ENCODE results near the gene SLC25A29. TPM values are rescaled to one million over a fixed set of nuclear protein-coding genes. Genes with fewer than 3 reads are reported as not detected.

Gene SLC25A29
- total and polyA plus RNA-seq, 2 of the 8 experiments (the other 6 are each of a cell fraction or from before 2014, with no cell fraction given) = 135 to 177 TPM

GRCh38 chr14:100246809-100247428 is 59.3 kb downstream of the SLC25A29 start:
- no peak overlapping the region for H2AFZ ChIP-seq (ENCODE audit: low read length)
- no peak overlapping the region for H3K9ac ChIP-seq (replicated peaks in 1 of 4; ENCODE audit: extremely low read depth in 1 of 4, low read depth in 3 of 4, low read length in 3 of 4)
- no peak overlapping the region for H4K5ac ChIP-seq (ENCODE audit: insufficient read length, low read depth, low read length)
- no peak overlapping the region for H4K8ac ChIP-seq (ENCODE audit: extremely low read depth, insufficient read depth, low read length)
- H2BK120ac ChIP-seq (replicated peaks; ENCODE audit: low read depth, low read length) = no peak overlapping the region
- H3K4me2 ChIP-seq (ENCODE audit: insufficient read depth in 1 of 2, low read depth in 2 of 2, low read length in 2 of 2) = no peak overlapping the region; a peak in 1 of 4 replicates
- WGBS, 2 experiments (ENCODE audit: extremely low coverage in 1 of 2, insufficient coverage in 1 of 2, insufficient read length in 1 of 2, insufficient replicate concordance in 2 of 2, low coverage in 1 of 2, low lambda C conversion rate in 2 of 2, missing lambda C conversion rate in 1 of 2) = 31% methylated on average over 2 of the region's 3 CpGs; no CpG with 5 or more reads in 1 of the 2 experiments
- CTCF ChIA-PET (ENCODE audit: partially characterized antibody) = interaction anchor here (0.6 to 2.7 kb wide), 18 partner anchors 10 to 743 kb away, joined by 3 to 16 read pairs (median 3); no protein-coding TSS in a partner anchor
- H3K18ac ChIP-seq (ENCODE audit: extremely low read depth, low read length) = no peak overlapping the region
- H4K20me1 ChIP-seq (replicated peaks in 1 of 2; ENCODE audit: control insufficient read depth in 1 of 2, insufficient read depth in 2 of 2, low read length in 2 of 2) = peaks cover 40 to 51% of the 10 kb centered on the region in 2 experiments
- H3K27me3 ChIP-seq (replicated peaks in 1 of 4; ENCODE audit: control insufficient read depth in 3 of 4, extremely low read depth in 1 of 4, insufficient read depth in 3 of 4, low read length in 3 of 4) = no peaks in the 10 kb centered on the region
- TF ChIP-seq CTCF (IDR thresholded peaks at IDR 0.05; ENCODE audit: control extremely low read depth in 1 of 3, insufficient read depth in 1 of 3, low read depth in 1 of 3, low read length in 3 of 3) = peak in 2 of 3 experiments; percentile 45 to 56; a peak in 2 of 4 replicates
- 0 out of 4 replicates have a peak, but pooled peaks of 1 of the 2 experiments have one; percentile 58 for TF ChIP-seq SIN3A (conservative IDR thresholded peaks at IDR 0.05 in 1 of 2, IDR thresholded peaks at IDR 0.05 in 1 of 2; ENCODE audit: low read depth in 1 of 2, low read length in 2 of 2)
- peak in 1 of 2 experiments; percentile 28; a peak in 3 of 4 replicates for TF ChIP-seq RAD21 (IDR thresholded peaks at IDR 0.05 in 1 of 2, conservative IDR thresholded peaks at IDR 0.05 in 1 of 2; ENCODE audit: low read depth in 2 of 2, low read length in 2 of 2)
- TF ChIP-seq GABPA (IDR thresholded peaks at IDR 0.05; ENCODE audit: borderline replicate concordance, insufficient read depth, low read length) = no peak
- no peak overlapping the region for H2BK15ac ChIP-seq (ENCODE audit: low read length)
- H2BK5ac ChIP-seq (ENCODE audit: low read depth, low read length) = no peak overlapping the region
- POLR2A ChIA-PET (ENCODE audit: partially characterized antibody) = interaction anchor here (0.9 to 1.5 kb wide), 6 partner anchors 9 to 36 kb away, joined by 3 to 4 read pairs (median 3); no protein-coding TSS in a partner anchor
- H2BK20ac ChIP-seq (ENCODE audit: low read length) = no peak overlapping the region
- H3K56ac ChIP-seq (replicated peaks; ENCODE audit: insufficient read length, low read depth, low read length) = no peak overlapping the region
- no peak overlapping the region for H3K4ac ChIP-seq (replicated peaks; ENCODE audit: insufficient read length, low read depth, low read length)
- H2BK12ac ChIP-seq (ENCODE audit: low read depth, low read length) = no peak overlapping the region
- H3K79me2 ChIP-seq (ENCODE audit: control insufficient read depth in 1 of 2, insufficient read depth in 2 of 2, low read length in 2 of 2) = peaks cover 78 to 99% of the 10 kb centered on the region in 2 experiments
- DNase-seq (ENCODE audit: low read depth in 1 of 2, low spot score in 2 of 2) (no peak), FAIRE-seq (peak; percentile 60)
- no peaks in the 10 kb centered on the region for H3K36me3 ChIP-seq (ENCODE audit: control insufficient read depth in 2 of 4, insufficient read depth in 4 of 4, low read length in 3 of 4)
- no peak overlapping the region for H2AK5ac ChIP-seq (ENCODE audit: low read depth, low read length)
- no peak overlapping the region for H3K23ac ChIP-seq (ENCODE audit: insufficient read length)
- no peaks in the 10 kb centered on the region for H3K9me3 ChIP-seq (ENCODE audit: insufficient read depth in 2 of 2, low read depth in 1 of 2, low read length in 1 of 2)
- H3K4me1 ChIP-seq (replicated peaks in 1 of 4; ENCODE audit: control insufficient read depth in 3 of 4, insufficient read depth in 4 of 4, low read length in 3 of 4) = peaks cover 4 to 8% (median 5%) of the 10 kb centered on the region in 4 experiments
- H3K14ac ChIP-seq (ENCODE audit: insufficient read length) = no peak overlapping the region
- H3K79me1 ChIP-seq (ENCODE audit: low read depth, low read length) = peaks cover 3% of the 10 kb centered on the region
- no peak overlapping the region for H4K91ac ChIP-seq (replicated peaks; ENCODE audit: insufficient read length, low read length)
- no peak overlapping the region for H3K27ac ChIP-seq (ENCODE audit: low read depth, low read length)
- no peak overlapping the region for H3K4me3 ChIP-seq (ENCODE audit: extremely low read depth in 1 of 4, insufficient read depth in 2 of 4, low read depth in 3 of 4, low read length in 4 of 4)
- no peaks in the 10 kb centered on the region for H3K23me2 ChIP-seq (ENCODE audit: low read depth, low read length)

Measured in H1 (cell line).